Cortex of kidney (tissue), 1 donor: ENCODE results near the gene CTDNEP1.

Source experiments
- DNase-seq: peaks from one replicate; lab custom pipeline; 2025; lab: John Stamatoyannopoulos, UW

Gene CTDNEP1

DNA sequence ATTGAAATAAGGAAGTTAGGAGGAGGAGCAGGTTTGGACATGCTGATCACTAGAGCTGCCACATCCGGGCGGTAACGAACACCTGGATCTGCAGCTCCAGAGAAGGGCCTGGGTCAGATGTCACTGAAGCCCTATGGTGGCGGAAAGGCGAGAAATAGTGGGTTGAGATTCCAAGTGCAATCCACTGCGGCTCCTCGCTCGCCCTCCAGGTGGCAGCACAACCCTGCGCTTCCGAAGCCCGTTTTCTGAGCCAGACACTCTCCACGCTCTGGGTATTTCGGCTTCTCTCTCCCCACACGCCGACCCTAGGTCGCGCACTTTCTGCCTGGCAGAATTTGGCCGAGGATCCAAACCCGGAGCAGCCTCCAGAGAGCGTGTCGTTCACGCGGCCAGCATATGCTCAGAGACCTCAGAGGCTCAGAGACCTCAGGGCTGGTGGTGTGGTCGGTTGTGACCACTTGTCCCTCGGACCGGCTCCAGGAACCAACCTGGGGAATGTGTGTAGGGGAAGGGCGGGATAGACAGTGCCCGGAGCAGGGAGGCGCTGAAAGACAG lies 29.1 kb upstream of the CTDNEP1 start:
- DNase-seq = no peak

DNA sequence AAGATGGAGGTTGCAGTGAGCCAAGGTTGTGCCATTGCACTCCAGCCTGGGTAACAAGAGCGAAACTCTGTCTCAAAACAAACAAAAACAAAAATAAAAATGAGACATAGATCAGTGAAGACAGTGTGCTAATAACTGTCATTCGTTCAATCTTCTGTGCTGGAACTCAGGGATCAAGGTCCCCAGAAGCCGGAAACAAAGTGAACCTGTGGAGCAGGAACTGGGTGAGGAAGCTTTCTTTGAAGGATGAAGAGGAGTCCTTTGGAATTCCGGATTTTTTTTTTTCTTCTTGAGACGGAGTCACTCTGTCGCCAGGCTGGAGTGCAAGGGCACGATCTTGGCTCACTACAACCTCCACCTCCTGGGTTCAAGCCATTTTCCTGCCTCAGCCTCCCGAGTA lies 27.9 kb upstream of the CTDNEP1 start:
- no peak for DNase-seq

DNA sequence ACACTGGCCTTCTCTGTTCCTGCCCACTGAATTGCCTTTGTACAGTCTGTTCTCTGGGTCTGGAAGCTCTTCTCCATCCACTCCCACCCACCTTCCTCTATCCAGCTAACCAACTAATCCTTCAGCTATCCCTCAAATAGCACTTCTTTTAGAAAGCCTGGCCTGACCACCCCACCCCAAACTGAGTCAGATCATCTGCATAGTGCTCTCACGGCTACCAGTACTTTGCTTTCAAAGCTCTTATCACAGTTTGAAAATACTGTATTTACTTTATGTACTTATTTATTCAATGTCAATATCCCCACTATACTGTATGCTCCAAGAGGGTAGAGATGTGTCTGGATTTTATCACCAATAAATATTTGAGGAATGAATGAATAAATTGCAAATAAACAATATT lies 15.2 kb upstream of the CTDNEP1 start:
- DNase-seq = no peak

DNA sequence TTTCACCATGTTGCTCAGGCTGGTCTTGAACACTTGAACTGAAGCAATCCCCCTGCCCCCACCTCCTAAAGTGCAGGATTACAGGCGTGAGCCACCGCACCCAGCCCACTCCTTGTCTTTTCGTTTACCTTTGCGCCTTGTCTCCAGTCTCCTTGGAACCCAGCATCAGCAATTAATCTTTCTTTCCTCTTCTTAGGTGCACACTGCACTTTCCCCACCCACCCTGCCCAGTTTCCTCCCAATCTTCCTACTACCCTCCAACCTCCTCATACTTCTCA lies 12.2 kb upstream of the CTDNEP1 start:
- DNase-seq = no peak

GRCh38 chr17:7262935-7263800 lies 11.6 kb upstream of the CTDNEP1 start:
- DNase-seq = no peak

- DNase-seq = no peak
Measured at GRCh38 chr17:7262192-7262934, 10.8 kb upstream of the CTDNEP1 start, which contains the start of gene CLDN7. Gene CLDN7 (minus strand): TSS chr17:7262478. CDS start chr17:7262043, 435 bp downstream.

DNA sequence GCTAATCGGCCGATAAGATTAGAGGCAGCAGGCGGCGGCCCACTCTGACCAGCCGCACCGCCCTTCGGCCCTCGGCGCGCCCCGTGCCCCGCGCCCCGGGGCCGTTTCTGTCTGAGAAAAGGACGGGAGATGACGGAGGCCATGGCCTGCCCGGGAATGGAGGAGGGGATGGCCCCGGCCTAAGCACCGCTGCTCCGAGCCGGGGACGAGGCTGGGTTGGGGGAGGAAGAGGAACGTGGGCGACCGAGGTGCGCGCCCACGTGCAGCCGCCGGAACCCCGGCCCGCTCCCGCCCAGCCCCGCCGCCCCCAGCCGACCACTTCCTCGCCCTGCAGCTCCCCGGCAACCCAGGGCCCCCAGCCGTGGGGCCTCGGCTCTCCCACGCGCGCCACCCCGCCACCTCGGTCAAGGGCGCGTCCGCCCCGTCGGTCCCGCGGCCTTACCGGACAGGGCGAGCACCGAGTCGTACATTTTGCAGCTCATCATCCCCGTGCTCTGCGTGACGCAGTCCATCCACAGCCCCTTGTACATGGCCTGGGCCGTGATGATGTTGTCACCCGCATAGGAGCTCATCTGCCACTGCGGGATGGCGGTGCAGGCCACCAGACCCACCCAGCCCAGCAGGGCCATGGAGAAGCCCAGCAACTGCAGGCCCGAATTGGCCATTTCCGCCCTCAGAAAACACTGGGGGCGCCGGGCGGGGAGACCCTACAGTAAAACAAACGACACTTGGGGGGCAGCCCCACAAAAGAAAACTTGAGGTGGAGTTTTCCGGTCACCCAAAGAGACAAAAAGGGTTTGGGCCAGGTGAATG lies 10.1 kb upstream of the CTDNEP1 start:
- DNase-seq = no peak

DNA sequence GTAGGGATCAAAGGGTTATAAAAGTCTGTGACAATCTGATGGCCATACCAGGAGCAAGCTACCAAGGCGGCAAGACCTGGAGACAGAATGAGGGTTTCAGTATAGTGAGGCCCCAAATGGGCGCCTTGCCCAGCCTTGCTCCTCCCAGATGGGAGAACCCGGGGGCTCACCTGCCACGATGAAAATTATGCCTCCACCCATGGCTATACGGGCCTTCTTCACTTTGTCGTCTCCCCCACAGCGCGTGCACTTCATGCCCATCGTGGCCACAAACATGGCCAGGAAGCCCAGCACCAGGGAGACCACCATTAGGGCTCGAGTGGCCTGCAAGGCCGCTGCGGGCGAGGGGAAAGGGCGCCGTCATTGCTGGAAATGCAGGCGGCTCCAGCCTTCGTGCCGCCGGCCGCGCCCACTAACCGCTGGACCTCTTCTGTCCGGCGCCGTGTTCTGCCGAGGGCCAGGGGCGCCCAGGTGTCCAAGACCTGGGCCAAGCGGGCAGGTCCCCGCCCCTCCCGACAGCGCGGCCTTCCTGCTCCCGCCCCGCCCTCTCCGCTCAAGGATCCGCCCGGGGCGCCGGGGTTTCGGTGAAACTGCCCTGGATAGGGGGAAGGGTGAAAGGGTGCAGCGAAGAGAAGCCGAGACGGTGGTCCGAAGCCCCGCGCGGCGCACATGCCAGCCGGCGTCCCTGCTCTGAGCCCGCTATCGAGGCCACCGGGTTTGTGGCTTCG lies 9.3 kb upstream of the CTDNEP1 start:
- no peak for DNase-seq

DNA sequence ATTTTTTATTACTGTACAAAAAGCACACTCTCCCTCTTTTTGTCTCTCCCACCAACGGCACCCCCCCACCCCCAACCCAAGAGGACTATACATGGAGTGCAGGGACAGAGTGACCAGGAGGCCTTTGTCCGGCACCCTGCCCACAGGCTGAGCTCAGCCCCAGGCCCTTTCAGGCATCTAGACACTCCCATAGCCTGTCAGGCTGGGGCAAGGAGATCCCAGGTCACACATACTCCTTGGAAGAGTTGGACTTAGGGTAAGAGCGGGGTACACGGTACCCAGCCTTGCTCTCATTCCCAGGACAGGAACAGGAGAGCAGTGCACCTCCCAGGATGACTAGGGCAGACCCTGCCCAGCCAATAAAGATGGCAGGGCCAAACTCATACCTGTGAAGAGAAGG lies 8.6 kb upstream of the CTDNEP1 start:
- DNase-seq = no peak

- no peak for DNase-seq
Measured at GRCh38 chr17:7259555-7259889, 8.0 kb upstream of the CTDNEP1 start.

- DNase-seq = no peak
Measured at GRCh38 chr17:7258731-7259554, 7.4 kb upstream of the CTDNEP1 start.

DNA sequence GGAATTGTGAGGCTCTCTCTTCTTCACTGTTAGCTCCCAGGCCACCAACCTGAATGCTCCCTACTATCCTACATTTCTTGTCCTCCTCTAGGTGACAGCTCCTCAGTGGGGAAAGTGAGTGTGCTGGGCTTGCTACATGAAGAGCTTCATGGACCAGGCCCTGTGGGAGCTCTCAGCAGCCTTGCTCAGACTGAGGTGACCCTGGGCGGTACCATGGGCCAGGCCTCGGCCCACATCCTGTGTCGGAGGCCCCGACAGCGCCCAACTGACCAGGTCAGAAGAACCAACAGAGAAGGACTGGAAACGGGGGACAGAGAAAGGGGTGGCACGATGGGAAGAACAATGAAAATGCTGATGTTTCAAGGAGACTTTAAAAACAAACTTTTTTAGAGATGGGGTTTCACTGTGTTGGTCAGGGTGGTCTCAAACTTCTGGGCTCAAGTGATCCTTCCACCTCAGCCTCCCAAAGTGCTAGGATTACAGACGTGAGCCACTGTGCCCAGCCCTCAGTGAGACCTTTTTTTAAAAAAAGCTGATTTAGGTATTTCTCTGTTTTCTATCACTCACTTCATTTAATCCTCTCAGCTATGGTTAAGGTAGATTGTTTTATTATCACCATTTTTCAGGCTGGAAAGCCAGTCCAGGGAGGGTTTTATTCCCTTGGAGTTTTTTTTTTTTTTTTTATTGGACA lies 5.4 kb upstream of the CTDNEP1 start:
- DNase-seq = no peak

DNA sequence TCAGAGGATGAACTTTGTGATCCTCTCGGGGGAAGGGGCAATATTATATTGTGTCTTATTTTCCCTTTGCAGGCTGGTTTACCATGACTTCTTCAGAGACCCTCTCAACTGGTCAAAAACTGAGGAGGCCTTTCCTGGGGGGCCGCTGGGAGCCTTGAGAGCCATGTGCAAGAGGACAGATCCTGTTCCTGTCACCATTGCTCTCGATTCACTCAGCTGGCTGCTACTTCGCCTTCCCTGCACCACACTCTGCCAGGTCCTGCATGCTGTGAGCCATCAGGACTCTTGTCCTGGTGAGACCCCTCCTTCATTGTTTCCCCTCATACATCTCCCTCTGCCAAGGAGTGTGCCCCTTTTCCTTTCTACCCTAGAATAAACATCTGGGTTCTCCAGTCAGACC lies 3.0 kb upstream of the CTDNEP1 start:
- DNase-seq = no peak

DNA sequence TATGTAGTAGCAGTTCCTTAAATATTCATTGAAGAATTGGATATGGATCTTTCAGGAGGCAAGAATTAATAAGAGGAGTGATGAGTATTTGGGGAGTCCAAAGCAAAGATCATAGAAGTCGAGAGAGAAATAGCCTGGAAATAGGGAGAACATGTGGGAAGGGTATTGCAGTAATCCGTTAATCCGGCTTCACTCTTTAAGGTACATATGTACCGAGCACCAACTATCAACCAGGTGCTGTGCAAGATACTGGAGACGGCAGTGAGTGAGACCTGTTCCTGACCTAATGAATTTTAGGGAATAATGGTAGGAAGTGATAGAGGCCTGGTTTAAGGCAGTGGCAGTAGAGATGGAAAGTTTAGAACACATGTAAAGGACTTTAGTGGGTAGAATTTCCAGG lies 1.5 kb upstream of the CTDNEP1 start:
- DNase-seq = no peak

GRCh38 chr17:7252176-7253043 lies 876 bp upstream of the CTDNEP1 start, which contains the start of gene ELP5:
Gene ELP5 (plus strand): TSS chr17:7252215. CDS start chr17:7252551, 336 bp downstream.
- no peak for DNase-seq

GRCh38 chr17:7250695-7251627 lies 573 bp downstream of the CTDNEP1 start:
- no peak for DNase-seq

DNA sequence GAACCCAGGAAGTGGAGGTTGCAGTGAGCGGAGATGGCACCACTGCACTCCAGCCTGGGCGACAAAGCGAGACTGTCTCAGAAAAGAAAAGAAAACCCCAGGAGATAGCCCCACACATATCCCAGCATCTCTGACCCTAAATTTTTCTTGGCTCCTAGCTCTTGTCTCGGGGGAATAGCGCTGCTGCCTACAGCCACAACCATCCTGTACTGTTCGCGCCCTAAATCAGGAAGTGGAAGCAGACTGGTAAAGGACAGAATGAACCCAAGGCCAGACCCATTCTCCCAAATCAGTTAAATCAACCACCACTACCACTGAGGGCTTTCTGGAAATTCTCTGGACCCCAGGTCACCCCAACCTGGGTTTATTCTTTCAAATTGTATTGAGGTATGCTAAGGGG lies 1.7 kb downstream of the CTDNEP1 start:
- DNase-seq = no peak

DNA sequence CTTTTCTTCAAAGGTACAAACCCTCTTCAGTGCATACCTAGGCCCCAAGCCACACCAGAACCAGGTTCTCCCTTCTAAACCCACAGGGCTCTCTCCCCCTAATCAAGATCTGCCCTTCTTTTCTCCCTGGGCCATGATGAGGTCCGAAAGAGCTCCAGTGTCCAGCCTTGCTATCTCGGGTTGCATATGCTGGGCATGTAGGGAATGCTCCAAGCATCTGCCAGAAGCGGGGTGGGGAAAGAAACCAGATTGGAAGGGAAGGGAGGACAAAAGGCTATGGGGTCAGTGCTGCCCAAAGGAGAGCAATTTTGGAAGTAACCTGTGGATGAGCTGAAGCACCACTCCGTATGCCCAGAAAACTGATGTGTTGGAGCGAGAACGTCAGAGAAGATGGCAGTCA lies 2.3 kb downstream of the CTDNEP1 start:
- DNase-seq = no peak
